AG10803 (cell line): ENCODE data around the gene GRHPR.
"Not testable (repeated sequence)": the region's sequence is repeated elsewhere in the genome, so short reads cannot be mapped to it uniquely, and the experiment has no call there.

Experiments used
- DNase-seq: peaks from one replicate; pipeline ENCODE4 v3.0.0; 2010; ENCODE audit warnings: low read depth
- H3K4me3 ChIP-seq: 2 replicates; pipeline ENCODE4 v1.5.1; 2011; ENCODE audit warnings: mild to moderate bottlenecking, low read length, control low read depth
- TF ChIP-seq, protein P1 (sequence below): conservative IDR thresholded peaks from 2 replicates; pipeline ENCODE4 v1.5.1; 2011; ENCODE audit warnings: mild to moderate bottlenecking, low read length, control low read depth, inconsistent platforms

Gene GRHPR

DNA sequence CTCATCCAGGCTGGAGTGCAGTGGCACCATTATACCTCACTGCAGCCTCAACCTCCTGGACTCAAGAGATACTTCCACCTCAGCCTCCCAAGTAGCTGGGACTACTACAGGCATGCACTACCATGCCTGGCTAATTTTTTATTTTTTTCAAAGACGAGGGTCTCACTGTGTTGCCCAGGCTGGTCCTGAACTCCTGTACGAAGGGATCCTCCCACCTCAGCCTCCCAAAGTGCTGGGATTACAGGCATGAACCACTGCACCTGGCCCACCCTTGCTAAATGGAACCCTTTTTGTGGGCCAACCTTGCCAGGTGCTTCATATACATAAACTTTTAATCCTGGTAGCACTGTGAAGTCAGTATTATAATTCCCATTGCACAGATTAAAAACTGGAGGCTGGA, 1.0 kb downstream of the GRHPR start:
- H3K4me3 ChIP-seq, result peak overlapping the region; percentile 96
- TF ChIP-seq, protein P1, sequence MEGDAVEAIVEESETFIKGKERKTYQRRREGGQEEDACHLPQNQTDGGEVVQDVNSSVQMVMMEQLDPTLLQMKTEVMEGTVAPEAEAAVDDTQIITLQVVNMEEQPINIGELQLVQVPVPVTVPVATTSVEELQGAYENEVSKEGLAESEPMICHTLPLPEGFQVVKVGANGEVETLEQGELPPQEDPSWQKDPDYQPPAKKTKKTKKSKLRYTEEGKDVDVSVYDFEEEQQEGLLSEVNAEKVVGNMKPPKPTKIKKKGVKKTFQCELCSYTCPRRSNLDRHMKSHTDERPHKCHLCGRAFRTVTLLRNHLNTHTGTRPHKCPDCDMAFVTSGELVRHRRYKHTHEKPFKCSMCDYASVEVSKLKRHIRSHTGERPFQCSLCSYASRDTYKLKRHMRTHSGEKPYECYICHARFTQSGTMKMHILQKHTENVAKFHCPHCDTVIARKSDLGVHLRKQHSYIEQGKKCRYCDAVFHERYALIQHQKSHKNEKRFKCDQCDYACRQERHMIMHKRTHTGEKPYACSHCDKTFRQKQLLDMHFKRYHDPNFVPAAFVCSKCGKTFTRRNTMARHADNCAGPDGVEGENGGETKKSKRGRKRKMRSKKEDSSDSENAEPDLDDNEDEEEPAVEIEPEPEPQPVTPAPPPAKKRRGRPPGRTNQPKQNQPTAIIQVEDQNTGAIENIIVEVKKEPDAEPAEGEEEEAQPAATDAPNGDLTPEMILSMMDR, result no peak
- no peak for DNase-seq

DNA sequence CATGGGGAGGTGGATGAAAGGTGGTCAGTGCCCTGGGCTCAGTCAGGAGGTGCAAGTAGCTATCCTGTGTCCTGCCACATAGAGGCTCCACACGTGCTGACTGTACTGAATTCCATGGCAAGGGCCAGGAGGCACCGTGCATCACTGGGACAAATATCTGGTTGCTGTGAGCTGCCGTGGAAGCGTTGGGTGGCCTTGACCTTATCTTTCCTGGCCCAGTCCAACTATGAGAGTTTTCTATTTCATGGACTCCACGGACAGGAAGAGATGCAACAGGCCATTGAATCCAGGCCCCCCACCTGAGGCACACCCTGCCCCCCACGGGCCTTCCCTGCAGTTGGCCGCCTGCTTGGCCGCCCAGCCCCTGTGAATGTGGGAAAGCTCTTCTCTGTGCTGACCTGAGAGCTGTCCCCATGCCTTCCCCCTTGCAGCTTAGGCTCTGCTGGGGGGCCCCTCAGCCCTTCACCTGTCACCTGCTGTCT, 1.7 kb downstream of the GRHPR start:
- peak overlapping the region; percentile 96 for H3K4me3 ChIP-seq
- TF ChIP-seq, protein P1, result no peak
- no peak for DNase-seq

- TF ChIP-seq, protein P1, result no peak
- H3K4me3 ChIP-seq, result no peak overlapping the region
- no peak for DNase-seq
These were observed 2.3 kb downstream of the GRHPR start for GRCh38 chr9:37424686-37425297.

DNA sequence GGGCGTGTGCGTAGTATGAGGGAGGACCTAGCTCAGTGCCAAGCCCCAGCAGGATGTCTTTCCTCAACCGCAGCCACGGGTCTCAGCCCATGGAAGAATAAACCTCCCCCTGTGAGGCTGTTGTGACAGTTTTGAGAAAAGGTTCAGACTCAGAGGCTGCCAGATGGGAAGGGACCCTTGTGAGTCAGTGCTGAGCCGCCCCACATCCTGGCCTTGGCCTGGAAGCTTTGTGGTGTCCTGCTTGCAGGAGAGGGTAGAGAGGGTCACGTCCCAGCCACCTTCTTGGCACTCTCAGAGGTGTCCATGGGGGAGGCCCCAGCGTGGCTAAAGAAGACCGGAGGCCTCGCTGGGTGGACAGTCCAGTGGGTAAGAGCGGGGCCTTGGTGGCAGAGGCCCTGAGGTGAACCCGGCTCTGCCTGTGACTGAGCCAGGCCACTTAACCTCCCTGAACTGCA, 2.8 kb downstream of the GRHPR start:
- no peak for DNase-seq
- TF ChIP-seq, protein P1, result no peak
- no peak overlapping the region for H3K4me3 ChIP-seq

DNA sequence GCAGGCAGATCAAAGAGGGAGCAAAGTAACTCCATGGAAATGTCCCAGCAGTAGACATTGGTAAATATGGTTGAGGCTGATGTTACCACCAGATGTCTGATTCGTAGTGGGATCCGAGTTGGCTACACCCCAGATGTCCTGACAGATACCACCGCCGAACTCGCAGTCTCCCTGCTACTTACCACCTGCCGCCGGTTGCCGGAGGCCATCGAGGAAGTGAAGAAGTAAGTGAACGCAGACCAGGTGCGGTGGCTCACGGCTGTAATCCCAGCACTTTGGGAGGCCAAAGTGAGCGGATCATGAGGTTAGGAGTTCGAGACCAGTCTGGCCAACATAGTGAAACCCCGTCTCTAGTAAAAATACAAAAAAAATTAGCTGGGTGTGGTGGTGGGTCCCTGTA, 3.9 kb downstream of the GRHPR start:
- not testable (repeated sequence) for DNase-seq, H3K4me3 ChIP-seq

- no peak overlapping the region for H3K4me3 ChIP-seq
These were observed 4.3 kb downstream of the GRHPR start for GRCh38 chr9:37426846-37427245.

DNA sequence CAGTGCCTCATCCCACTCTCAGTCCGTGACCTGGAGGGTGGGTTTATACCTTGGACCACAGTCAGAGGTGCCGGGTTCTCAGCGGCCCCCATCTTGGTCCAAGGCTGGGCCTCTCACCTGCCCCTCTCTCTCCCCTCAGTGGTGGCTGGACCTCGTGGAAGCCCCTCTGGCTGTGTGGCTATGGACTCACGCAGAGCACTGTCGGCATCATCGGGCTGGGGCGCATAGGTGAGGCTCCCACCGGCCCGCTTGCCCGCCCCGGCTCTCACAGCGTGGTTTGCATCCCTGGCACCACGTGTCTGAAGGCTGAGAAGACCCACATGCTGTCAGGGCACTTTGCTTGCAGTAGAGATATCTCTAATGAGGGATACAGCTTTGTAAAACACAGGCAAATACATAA, 5.8 kb downstream of the GRHPR start:
- TF ChIP-seq, protein P1, result no peak
- H3K4me3 ChIP-seq, result no peak overlapping the region
- DNase-seq, result no peak

More at GRCh38 chr9:37426846-37427245, 4.3 kb downstream of the GRHPR start:
- DNase-seq, result no peak
- TF ChIP-seq, protein P1, result no peak
